GM21723 (cell line): ENCODE results near the gene MTA1.

ENCODE experiments used
- ATAC-seq: cut with Tn5 transposase; IDR thresholded peaks from one replicate; pipeline ENCODE4 v1.9.1; 2021; ENCODE audit warnings: mild to moderate bottlenecking, moderate library complexity; ENCODE audit not compliant: unreplicated experiment

The MTA1 gene

DNA sequence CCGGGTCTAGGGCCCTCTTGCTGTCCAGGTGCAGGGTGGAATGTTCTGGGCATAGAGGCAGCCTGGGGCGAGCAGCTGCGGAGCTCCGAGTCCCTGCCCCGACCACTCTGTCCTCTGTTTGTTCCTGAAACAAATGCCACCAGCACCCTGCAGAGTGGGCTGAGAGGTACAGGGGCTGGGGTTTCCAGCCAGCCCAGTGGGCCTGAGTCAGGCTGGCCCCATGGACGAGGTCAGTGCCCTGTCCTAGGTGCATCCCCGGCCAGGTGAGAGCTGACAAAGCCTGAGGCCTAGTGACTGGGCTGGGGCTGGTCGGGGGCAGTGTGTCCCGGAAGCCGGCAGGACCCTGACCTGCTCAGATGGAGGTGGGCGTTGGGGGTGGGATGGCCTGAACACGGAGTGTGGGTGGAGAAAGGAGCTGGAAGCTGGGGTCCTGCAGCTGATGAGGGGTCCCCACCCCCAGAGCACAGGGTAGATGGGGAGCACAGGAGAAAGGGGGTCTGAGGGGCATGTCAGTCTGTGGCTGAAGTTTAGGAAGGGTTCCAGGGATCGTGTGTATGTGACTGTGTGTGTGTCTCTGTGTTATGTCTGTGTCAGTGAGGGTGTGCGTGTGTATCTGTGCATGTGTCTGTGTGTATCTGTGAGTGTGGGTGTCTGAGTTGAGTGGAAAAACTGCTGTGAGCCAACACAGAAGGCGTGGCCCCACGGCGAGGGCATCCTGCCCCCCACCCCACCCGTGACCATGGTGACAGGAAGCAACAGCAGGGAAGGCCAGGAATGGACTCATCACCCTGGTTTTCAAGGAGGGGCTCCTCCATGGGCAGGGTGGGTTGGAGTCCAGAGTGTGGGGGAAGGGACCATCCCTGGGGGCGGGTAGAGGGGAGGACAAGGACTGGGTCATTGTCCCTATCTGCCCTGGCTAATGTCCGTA is 64.7 kb downstream of the MTA1 start:
- no peak for ATAC-seq

DNA sequence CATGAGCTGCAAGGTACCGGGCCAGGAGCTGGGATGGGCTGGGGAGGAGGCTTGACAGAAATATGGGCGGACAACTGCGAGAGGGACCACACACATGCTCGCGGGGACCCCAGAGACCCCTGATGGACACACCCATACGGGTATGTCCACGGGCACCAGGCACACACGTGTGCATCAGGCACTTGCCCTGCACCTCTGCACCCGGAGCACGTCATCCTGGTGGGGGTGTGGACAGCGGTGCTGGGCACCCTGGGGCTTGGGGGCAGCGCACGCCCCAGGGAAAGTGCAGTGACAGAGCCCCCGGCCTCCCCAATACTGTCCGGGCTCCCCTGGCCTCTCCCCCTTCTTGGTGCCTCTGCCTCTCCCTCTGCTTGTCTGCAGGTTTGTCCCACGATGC is 65.4 kb downstream of the MTA1 start:
- ATAC-seq, result no peak

DNA sequence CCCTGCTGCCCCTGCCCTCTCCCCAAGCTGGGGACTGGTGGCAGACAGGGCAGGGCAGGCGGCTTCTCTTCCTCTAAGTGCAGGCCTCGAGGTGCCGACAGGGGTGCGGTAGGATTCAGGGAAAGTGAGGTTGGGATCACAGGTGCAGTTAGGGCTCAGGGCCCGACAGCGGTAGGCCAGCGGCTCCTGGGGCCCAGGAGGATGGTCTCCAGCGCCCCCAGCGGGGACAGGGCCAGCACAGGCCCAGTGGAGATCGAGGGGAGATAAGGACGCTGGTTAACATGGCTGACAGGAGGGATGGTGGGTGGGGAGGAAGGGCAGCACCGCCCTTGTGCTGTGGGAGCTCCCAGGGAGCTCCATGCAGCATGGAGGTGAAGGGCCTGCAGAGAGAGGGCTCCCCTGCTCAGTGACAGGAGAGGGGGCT is 66.1 kb downstream of the MTA1 start:
- no peak for ATAC-seq

DNA sequence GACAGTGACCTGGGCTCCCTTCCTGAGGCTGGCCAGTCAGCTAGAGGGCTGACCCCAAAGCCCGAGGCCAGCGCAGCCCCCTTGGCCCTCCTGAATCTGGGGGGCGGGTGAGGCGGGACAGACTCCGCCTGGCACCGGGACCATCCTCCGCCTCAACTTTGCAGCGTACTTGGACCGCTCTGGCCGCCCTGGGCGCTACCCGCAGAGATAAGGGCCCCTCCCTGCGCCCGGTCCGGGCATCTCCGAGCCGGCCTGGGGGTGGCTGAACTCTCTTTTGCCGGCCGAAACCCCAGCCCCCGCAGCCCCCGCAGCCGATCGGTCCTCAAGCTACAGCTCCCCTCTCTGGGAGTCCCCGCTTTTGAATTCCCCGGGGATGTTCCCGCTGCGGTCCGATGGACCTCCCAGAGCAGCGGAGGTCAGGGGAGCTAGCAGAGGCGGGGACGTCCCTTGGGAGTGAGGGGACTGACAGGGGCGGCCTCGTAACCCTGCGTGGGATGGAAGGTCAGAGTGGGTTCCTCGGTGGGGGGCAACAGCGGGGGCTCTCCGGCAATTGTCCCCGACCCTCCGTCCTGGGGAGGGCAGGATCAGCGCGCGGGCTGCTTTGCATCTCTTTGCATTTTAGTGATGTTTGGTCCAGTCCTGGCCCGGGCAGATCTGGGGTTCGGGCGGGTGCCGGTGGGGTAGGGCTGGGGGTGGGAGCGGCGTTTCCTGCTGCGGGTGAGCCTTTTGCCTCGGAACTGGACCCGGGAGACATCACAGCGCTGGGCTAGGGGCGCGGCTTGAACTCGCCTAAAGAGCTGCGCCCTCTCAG is 66.7 kb downstream of the MTA1 start, which contains the start of gene CRIP1:
Gene CRIP1, plus strand, starts transcription at position 724 of the 811 bp plus-strand sequence. CDS start 374 bp downstream, outside the sequence.
- no peak for ATAC-seq

DNA sequence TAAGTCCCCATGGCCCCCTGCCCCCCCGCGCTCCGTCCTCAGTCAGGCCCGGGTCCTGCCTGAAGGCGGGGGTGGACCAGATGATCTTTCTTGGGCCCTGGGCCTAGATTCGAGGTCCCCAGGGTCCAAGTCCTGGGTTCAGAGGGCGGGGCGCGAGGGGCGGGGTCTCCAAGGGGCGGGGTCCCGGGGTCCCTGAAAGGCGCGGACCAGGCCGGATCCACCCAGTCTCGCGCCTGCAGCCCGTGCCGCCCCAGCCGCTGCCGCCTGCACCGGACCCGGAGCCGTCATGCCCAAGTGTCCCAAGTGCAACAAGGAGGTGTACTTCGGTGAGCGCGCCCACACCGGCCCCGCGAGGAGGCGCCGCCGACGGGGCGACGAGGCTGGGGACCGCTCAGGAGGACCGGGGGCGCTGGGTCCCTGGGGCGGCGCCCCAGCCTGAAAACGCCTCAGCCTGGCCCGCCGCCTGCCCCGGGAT is 67.4 kb downstream of the MTA1 start:
- no peak for ATAC-seq

DNA sequence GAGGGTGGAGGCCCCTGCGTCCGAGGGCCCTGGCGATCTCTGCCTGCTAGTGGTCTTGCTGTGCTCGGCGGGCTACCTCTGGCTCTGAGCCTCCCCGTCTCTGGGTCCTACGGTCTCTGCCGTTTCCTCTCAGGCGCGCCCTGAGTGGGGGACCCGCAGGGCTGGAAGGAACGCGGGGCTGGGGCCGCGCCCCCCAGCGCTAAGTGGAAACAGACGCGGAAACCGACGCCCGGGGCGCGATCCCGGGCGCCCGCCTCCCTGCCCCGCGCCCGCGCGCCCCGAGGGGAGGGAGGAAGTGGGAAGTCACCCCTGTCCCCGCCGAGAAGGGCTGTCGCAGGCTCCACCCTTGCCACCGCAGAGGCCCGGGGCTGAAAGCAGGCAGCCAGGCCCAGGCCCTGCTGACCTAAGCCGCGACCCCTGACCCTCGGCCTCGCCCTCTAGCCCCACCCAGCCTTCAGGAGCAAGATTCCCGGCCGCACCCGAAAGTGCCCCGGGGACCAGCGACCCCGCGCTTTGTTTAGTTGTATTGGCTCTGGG is 67.9 kb downstream of the MTA1 start:
- no peak for ATAC-seq

DNA sequence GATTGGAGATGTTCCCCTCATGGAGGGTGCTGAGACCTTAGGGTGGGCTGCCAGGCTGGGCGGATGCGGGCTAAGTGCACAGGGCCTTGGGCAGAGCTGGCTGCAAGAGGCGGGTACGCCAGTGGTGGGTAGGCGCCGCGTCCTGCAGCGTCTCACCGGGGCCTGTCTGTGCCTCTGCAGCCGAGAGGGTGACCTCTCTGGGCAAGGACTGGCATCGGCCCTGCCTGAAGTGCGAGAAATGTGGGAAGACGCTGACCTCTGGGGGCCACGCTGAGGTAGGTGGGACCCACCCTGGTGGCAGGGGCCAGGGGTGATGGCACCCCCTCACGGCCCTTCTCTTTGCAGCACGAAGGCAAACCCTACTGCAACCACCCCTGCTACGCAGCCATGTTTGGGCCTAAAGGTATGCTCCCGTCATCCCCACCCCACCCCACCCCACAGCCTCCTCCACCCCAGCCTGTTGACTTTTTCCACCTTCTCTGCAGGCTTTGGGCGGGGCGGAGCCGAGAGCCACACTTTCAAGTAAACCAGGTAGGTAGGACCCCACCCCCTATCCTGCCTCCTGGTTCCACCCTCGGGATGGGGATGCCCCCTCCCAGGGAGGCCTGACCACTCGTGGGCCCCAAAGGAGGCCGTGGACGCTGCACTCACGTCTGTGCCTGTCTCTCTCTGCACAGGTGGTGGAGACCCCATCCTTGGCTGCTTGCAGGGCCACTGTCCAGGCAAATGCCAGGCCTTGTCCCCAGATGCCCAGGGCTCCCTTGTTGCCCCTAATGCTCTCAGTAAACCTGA is 68.6 kb downstream of the MTA1 start:
- ATAC-seq, result no peak

DNA sequence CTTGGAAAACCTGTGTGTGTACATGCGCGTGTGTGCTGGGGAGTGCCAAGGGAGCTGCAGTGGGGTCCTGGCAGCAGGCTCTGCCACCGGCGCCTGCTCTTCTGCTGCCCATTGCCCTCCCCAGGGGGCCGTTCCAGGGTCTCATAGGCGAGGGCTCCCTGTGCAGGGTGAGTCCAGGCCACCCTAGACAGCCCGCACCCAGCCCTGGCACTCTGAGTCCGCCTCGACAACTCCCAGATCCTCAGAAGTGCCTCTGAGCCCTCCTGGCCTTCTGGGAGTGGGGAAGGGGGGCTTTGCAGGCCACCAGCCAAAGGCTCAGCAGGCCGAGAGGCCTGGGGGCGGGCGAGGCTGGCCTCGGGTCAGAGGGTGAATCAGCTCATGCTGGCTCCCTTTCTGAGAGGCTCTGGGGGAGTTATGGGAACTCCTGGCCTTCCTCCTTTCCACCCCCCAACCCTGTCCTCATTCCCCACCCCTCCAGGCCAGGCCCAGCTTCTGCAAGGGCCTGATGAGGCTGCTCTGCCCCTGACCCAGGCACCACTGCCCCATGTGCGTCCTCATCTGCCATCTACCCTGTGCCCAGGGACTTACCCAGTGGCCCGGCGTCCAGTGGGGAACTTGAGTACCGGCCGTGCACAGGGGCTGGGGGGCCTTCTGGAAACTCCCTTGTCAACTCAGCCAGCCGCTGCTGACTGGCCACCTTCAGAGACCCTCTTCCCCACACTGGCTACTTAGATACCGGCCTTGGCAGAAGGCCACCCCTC is 69.3 kb downstream of the MTA1 start:
- ATAC-seq, result no peak

DNA sequence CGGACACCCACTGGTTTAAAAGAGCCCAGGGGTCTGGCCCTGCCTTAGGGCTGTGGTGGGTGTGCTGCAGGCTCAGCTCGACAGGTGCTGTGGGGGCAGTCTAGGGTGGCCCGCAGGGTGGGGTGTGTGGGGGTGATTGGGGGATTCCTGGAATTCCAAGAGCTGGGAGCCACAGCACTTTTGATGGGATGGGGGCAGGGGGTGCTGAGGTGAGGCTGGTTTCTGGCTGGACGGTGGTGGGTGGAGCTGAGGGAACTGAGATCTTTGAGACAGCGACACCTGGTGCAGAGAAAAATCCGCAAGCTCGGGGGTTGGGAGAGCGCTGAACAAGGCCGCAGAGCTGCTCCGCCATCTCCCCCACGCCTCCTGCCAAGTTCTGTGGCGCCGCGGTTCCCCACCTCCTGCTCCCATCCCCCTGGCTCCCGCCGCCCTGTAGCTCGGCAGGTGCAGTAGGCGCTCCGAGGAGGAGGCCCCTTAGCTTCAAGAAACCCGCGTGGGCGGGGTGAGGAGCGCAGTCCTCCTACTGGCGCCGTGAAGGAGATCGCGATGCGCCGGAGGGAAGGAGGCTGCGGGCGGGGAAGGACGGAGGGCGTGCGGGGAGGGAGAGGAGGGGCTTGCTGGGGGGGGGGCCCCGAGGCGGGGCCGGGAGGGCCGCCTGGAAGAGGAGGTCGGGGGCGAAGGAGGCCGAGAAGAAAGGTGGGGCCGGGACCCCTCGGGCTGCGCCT is 70.1 kb downstream of the MTA1 start:
- no peak for ATAC-seq

DNA sequence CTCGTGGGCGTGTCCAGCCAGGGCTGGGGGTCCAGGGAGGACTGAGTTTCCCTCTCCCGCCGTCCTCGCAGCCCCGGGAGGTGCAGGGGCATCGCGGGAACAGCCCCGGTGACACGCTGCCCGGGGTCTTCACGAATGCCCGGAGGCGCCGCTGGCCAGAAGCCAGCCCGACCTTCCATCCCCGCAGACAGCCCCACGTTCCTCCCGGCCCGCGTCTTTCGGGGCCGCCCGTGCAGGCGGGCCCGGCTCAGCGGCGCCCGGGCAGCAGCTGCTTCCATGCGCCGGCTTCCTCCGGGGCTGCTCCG is 70.6 kb downstream of the MTA1 start:
- peak; percentile 3 for ATAC-seq

DNA sequence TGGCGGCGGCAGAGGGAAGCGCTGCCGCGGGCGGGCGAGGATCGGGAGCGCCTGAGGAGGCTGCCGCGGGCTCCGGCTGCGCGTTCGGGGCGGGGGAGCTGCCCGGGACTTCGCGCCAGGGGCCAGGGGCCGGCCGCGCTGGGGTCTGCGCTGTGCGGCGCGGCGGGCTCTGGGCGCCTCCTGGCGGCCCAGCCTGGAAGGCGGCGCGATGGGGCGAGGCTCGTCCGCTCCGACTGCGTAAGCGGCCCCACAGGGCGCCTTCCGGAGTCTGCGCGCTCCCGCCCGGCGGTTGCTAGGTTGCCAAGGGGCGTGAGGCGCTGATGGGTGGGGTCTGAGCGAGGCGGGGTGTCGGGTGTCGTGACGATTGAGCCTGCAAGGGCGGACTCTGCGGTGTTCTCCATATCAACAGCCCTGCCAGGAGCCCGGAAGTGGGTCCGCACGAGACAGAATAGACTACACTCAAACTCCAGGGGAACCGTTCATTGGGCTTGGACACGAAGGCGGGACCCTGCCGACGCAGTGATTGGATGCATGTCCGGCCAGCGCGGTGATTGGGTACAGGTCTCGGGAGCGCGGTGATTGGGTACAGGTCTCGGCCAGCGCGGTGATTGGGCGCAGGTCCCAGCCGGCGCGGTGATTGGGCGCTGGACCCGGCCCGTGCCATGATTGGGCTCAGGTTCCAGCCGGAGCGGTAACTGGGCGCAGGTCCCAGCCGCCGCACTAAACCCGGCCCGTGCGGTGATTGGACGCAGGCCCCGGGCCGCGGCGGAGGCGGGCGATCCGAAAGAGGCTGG is 71.1 kb downstream of the MTA1 start, which contains the start of gene TEDC1:
Gene TEDC1, plus strand, starts transcription at position 675 of the 794 bp plus-strand sequence. CDS start 130 bp downstream, outside the sequence.
- ATAC-seq, result peak; percentile 69

DNA sequence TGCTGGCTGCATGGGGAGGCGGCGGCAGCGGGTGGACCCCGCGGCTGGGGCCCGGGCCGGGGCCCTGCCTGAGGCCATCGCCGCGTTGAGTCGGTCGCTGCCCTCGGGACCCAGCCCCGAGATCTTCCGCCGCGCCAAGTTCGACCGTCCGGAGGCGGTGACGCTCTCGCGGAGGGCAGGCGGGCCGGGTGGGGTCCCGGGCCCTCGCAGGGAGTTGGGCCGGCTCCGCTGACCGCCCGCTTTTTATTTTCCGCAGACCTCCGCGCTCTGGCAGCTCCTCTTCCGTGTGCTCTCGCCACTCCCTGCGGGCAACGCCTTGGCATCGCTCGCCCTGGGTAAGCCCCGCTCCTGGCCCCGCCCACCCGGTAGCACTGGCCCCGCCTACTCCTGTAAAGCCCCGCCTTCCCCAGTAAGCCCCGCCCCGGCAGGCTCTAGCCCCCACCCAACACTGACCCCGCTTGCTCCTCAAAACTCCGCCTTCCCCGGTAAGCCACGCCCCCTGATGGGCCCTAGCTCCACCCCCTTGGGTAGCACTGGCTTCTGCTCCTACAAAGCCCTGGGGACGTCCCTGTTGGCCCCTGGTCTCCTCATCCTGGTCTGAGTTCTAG is 71.8 kb downstream of the MTA1 start:
- no peak for ATAC-seq

DNA sequence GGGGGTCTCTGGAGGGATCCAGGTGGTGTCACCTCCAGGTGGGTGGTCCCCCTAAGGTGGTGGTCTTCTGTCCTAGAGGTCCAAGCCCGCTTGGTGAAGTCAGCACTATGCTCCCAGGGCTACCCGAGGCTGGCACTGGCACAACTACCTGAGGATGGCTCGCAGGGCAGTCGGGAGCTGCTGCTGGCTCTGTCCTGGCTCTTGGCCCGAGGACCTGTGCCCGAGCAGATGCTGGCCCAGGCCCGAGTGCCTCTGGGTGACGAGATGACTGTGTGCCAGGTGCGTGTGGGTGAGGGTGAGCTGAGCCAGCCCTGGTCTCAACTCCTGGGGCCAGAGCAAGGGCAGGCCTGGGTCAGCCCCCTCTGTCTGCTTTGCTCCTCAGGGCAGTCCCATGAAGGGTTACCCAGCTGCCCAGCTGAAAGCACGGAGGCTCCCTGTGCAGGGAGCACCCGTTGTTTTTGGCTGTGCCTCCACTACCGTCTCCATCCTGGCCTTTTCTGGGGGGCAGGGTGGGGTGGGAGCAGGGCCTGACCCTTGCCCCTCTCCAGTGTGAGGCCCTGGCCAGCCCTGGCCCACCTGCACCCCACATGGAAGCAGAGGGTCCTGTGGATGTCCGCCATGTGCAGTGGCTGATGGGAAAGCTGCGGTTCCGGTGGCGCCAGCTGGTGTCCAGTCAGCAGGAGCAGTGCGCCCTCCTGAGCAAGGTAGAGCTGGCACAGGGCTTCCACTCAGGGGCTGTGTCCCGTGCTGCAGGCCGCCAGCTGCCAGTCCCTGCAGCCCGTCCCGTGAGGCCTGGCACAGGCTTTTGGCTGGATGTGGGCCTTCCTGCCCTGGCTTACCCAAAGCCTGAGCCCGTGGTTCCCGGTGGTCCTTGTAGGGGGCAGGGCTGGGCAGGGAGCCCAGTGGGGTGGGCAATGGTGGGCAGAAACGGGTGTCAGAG is 72.7 kb downstream of the MTA1 start:
- no peak for ATAC-seq

DNA sequence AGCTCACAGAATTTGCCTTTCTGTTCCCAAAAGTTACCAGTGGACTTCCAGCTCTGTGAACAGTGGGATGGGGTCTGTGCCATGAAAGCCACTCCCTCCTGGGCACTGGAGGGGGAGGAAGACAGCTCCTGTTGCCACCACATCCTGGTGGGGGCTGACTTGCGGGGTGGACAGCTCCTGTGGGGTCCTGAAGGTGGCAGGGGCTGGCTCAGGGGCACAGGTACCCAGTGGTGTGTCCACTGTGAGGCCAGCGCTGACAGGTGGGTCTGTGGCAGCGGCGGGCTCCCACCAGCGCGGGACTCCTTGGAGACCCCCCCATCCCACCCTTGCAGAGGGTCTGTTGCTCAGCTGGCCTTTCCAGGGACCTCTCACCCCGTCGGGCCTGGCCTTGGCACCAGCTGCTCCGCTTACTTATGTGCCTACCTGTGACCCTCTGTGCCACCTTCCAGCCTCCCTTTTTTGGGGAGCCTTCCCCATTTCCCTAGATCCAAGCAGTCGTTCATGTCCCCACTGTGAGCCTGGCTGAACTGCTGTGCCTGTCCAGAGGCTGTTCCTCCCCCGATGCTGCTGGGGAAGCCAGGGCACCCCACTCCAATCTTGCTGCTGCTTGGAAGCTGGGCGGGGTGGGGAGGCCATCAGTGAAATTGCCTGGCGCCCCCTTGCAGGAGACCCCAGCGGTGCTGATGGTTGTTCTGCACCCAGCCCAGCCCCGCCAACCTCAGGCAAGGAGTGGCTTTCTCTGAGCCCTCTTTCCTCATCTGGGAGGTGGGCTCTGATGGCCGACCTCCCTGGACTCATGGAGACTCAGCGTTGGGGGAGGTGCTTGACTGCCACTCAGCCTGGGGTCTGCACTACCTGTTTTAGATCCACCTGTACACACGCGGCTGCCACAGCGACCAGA is 73.6 kb downstream of the MTA1 start:
- no peak for ATAC-seq

DNA sequence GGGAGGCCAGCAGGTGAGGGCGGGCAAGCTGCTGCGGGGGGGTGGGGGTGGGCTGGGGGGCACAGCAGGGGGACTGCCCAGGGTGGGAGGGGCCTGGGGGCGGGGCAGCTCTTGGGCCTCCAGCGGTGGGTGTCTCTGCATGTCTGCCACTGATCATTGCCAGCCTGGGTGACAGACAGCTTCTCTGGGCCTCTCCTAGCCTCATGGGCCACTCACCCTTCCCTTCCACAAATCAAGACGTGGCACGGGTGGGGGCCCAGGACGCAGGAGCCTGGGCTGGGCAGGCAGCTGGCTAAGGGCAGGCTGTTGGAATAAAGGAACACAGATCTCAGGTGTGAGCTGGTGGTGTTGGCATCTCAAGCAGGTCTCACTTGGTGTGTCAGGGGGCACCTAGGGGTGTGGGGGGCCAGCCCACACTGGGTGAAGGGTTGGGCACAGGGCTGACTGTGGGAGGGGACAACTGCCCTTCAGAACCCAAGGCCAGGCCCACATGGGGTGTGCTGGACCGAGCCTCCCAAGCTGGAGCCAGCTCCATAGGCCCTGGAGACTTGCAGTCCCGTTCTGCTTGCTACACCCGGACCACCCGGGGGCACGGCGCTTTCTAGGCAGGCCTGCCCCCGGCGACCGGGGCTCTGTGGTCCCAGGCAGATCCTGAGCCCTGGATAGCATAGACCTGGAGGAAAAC is 74.4 kb downstream of the MTA1 start:
- no peak for ATAC-seq

DNA sequence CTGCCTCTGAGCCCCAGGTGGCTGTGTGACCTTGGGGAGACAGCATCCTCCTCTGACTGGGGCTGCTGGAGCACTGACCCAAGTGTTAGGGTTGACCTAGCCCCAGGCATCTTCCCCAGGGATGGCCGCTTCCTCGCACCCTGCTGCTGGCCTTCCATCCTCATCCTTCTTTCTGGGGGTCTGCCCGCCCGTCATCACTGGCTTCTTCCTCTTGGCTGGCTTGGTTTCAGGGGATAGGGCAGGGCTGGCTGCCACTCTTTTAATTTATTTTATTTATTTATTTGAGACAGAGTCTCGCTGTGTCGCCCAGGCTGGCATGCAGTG is 74.9 kb downstream of the MTA1 start:
- ATAC-seq, result no peak
